ENCODE results near the gene MAGED2. TPM values are rescaled to one million over a fixed set of nuclear protein-coding genes. Genes with fewer than 3 reads are reported as not detected.
"Not testable (repeated sequence)": the region's sequence is repeated elsewhere in the genome, so short reads cannot be mapped to it uniquely, and the experiment has no call there.

MAGED2 gene
- total RNA-seq, 4 donors from 2014 or later, result 132 to 197 (median 169) TPM

DNA sequence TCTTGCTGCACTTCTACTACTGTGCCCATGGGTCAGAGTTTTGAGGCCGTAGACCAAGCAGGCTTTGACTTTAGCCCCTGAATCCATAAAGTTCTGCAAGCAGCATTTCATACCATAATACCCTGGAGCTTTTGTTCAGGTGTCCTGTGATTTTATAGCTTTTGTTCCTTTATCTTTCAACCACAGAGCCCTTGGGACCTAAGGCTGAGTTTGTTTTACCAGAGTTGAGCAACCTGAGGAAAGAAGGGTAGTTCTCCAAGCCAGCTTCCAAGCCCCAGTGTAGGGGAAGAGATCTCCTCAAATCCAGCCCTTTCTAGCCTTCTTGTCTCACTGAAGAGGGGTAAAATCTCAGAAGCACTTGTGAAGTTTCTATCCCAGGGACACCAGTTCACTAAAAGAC, 35.1 kb downstream of the MAGED2 start:
- Histone ChIP-seq H3K4me3 (no peak overlapping the region), H3K27me3 (peaks cover 0 to 4% (median 0%) of the 10 kb centered on the region in 4 donors), H3K27ac (replicated peaks in 1 of 4) (no peak overlapping the region), H3K9me3 (no peaks in the 10 kb centered on the region), H3K36me3 (no peaks in the 10 kb centered on the region), H3K4me1 (no peaks in the 10 kb centered on the region)
- 56% methylated on average over 1 of the region's 1 CpG for WGBS
- no peak for DNase-seq (ENCODE audit: extremely low spot score)
- TF ChIP-seq, protein P1, sequence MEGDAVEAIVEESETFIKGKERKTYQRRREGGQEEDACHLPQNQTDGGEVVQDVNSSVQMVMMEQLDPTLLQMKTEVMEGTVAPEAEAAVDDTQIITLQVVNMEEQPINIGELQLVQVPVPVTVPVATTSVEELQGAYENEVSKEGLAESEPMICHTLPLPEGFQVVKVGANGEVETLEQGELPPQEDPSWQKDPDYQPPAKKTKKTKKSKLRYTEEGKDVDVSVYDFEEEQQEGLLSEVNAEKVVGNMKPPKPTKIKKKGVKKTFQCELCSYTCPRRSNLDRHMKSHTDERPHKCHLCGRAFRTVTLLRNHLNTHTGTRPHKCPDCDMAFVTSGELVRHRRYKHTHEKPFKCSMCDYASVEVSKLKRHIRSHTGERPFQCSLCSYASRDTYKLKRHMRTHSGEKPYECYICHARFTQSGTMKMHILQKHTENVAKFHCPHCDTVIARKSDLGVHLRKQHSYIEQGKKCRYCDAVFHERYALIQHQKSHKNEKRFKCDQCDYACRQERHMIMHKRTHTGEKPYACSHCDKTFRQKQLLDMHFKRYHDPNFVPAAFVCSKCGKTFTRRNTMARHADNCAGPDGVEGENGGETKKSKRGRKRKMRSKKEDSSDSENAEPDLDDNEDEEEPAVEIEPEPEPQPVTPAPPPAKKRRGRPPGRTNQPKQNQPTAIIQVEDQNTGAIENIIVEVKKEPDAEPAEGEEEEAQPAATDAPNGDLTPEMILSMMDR (IDR thresholded peaks at IDR 0.05), result no peak
- TF ChIP-seq EP300 (IDR thresholded peaks at IDR 0.05) (no peak), POLR2A (IDR thresholded peaks at IDR 0.05; ENCODE audit: low read depth) (no peak), POLR2AphosphoS5 (IDR thresholded peaks at IDR 0.05) (no peak)
- intact Hi-C loops (cut with DNase I), result no loop called here

GRCh38 chrX:54843050-54843449, 35.5 kb downstream of the MAGED2 start:
- TF ChIP-seq POLR2AphosphoS5 (IDR thresholded peaks at IDR 0.05), result no peak
- TF ChIP-seq EP300 (IDR thresholded peaks at IDR 0.05), result no peak
- no peak for TF ChIP-seq POLR2A (IDR thresholded peaks at IDR 0.05; ENCODE audit: low read depth)
- TF ChIP-seq, protein P1 (IDR thresholded peaks at IDR 0.05), result no peak

GRCh38 chrX:54847700-54848099, 40.2 kb downstream of the MAGED2 start:
- H3K27me3 ChIP-seq; intact Hi-C loops (cut with DNase I); DNase-seq (ENCODE audit: extremely low spot score); H3K27ac ChIP-seq (replicated peaks in 1 of 4); H3K36me3 ChIP-seq; H3K4me1 ChIP-seq; H3K4me3 ChIP-seq; H3K9me3 ChIP-seq: not testable (repeated sequence)
- WGBS, result 78% methylated on average over 2 of the region's 2 CpGs

More at GRCh38 chrX:54843050-54843449, 35.5 kb downstream of the MAGED2 start:
- H3K4me3 ChIP-seq, result no peak overlapping the region
- H3K9me3 ChIP-seq, result no peaks in the 10 kb centered on the region
- intact Hi-C loops (cut with DNase I), result no loop called here
- H3K27ac ChIP-seq (replicated peaks in 1 of 4), result no peak overlapping the region
- H3K36me3 ChIP-seq, result no peaks in the 10 kb centered on the region
- H3K27me3 ChIP-seq, result peaks cover 0 to 4% (median 0%) of the 10 kb centered on the region in 4 donors
- H3K4me1 ChIP-seq, result no peaks in the 10 kb centered on the region
- 65% methylated on average over 2 of the region's 2 CpGs for WGBS
- no peak for DNase-seq (ENCODE audit: extremely low spot score)

DNA sequence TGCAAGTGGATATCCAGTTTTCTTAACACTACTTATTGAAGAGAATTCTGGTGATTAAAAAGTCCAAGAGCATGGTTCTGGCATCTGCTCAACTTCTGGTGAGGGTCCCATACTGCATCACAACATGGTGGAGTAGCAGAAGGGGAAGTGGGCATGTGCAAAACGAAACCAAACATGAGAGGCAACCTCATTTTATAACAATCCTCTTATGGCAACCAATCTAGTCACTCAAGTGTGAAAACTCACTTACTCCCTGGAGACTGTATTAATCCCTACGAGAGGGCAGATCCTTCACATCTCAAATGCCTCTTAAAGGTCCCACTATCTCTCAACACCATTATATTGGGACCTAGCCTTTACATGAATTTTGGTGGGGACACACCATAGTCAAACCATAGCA, 57.7 kb downstream of the MAGED2 start:
- TF ChIP-seq POLR2AphosphoS5 (IDR thresholded peaks at IDR 0.05) (no peak), POLR2A (IDR thresholded peaks at IDR 0.05; ENCODE audit: low read depth) (no peak), EP300 (IDR thresholded peaks at IDR 0.05) (no peak)
- TF ChIP-seq, protein P1 (IDR thresholded peaks at IDR 0.05), result no peak
- intact Hi-C loops (cut with DNase I), result no loop called here
- 40% methylated on average over 2 of the region's 2 CpGs for WGBS

More for the DNA sequence above, 57.7 kb downstream of the MAGED2 start:
- no peak for DNase-seq (ENCODE audit: extremely low spot score)
- no peak overlapping the region for H3K27ac ChIP-seq (replicated peaks in 1 of 4)
- H3K4me3 ChIP-seq, result no peak overlapping the region
- no peaks in the 10 kb centered on the region for H3K4me1 ChIP-seq
- H3K36me3 ChIP-seq, result no peaks in the 10 kb centered on the region
- peaks cover 0 to 4% (median 0%) of the 10 kb centered on the region in 4 donors for H3K27me3 ChIP-seq
- peaks cover 0 to 2% (median under 1%) of the 10 kb centered on the region in 4 donors for H3K9me3 ChIP-seq

Small RNAs within 50 kb of the gene (small RNA-seq; reads per million reads assigned to genes)
- gene AL049732.1, result 0 reads per million in 3 donors
- gene SNORA11, result 15.9 to 69.6 (median 27.4) reads per million in 3 donors

Other genes starting within 250 kb of the MAGED2 start
- gene ITIH6, start 9.5 kb upstream of the MAGED2 start, total RNA-seq, result under 1 TPM in 1 of 4 donors, not detected in 3; under 0.01 TPM
- gene TRO, start 113.1 kb downstream of the MAGED2 start, total RNA-seq, result 1 to 10 TPM; 3.5 to 7.5 (median 5.0) TPM
- under 1 TPM in 1 of 4 donors, not detected in 3; 0.33 TPM for gene PFKFB1, start 186.4 kb downstream of the MAGED2 start, total RNA-seq
- 10 to 100 TPM in 1 of 4 donors, 1 to 10 TPM in 3; 5.4 to 10.1 (median 8.9) TPM for gene APEX2, start 192.6 kb downstream of the MAGED2 start, total RNA-seq
- gene ALAS2, start 223.2 kb downstream of the MAGED2 start, total RNA-seq, result 10 to 100 TPM in 1 of 4 donors, 1 to 10 TPM in 2, not detected in 1; 1.9 to 30.6 (median 3.5) TPM

Measured in esophagus muscularis mucosa (tissue), 4 donors.